ENCODE measurements around the gene SMC3.

SMC3 gene

GRCh38 chr10:110546077-110546476, 21.4 kb upstream of the SMC3 start:
- no peak for DNase-seq

- DNase-seq = no peak
Observed at GRCh38 chr10:110546499-110547110, 20.9 kb upstream of the SMC3 start.

GRCh38 chr10:110547139-110547761, 20.2 kb upstream of the SMC3 start:
- DNase-seq = peak; percentile 14

GRCh38 chr10:110548002-110548401, 19.5 kb upstream of the SMC3 start:
- DNase-seq = no peak

- DNase-seq = no peak
Observed at GRCh38 chr10:110549211-110549610, 18.3 kb upstream of the SMC3 start.

GRCh38 chr10:110553905-110554304, 13.6 kb upstream of the SMC3 start:
- DNase-seq = no peak

GRCh38 chr10:110556296-110556695, 11.2 kb upstream of the SMC3 start:
- DNase-seq = no peak

- no peak for DNase-seq
Observed at GRCh38 chr10:110556969-110557601, 10.4 kb upstream of the SMC3 start.

- no peak for DNase-seq
Observed at GRCh38 chr10:110558041-110558440, 9.5 kb upstream of the SMC3 start.

- no peak for DNase-seq
Observed at GRCh38 chr10:110560012-110560411, 7.5 kb upstream of the SMC3 start.

- DNase-seq = no peak
Observed at GRCh38 chr10:110561292-110561691, 6.2 kb upstream of the SMC3 start.

GRCh38 chr10:110562348-110562747, 5.1 kb upstream of the SMC3 start:
- no peak for DNase-seq

- no peak for DNase-seq
Observed at GRCh38 chr10:110563132-110563531, 4.4 kb upstream of the SMC3 start.

GRCh38 chr10:110566472-110567200, 859 bp upstream of the SMC3 start:
- DNase-seq = no peak

GRCh38 chr10:110568055-110568735, 700 bp downstream of the SMC3 start:
- DNase-seq = no peak

GRCh38 chr10:110569122-110569521, 1.6 kb downstream of the SMC3 start:
- DNase-seq = no peak

- no peak for DNase-seq
Observed at GRCh38 chr10:110569736-110570135, 2.2 kb downstream of the SMC3 start.

- no peak for DNase-seq
Observed at GRCh38 chr10:110571093-110571743, 3.7 kb downstream of the SMC3 start.

- DNase-seq = no peak
Observed at GRCh38 chr10:110572862-110573261, 5.4 kb downstream of the SMC3 start.

- DNase-seq = no peak
Observed at GRCh38 chr10:110574420-110574819, 6.9 kb downstream of the SMC3 start.

GRCh38 chr10:110576220-110576619, 8.7 kb downstream of the SMC3 start:
- DNase-seq = no peak

GRCh38 chr10:110577056-110577455, 9.6 kb downstream of the SMC3 start:
- DNase-seq = no peak

- no peak for DNase-seq
Observed at GRCh38 chr10:110584006-110584405, 16.5 kb downstream of the SMC3 start.
